A549 (cell line): ENCODE results near the gene INA. TPM values are rescaled to one million over a fixed set of nuclear protein-coding genes. Genes with fewer than 3 reads are reported as not detected.

Experiments
- ATAC-seq, 2 experiments: fragments of 200-7000 bp in 1 of 2; fragments of >200 bp in 1 of 2; cut with Nextera tagmentation in 1 of 2; cut with Tn5 transposase in 1 of 2; 3 replicates each; pipeline versions ENCODE4 v1.8.0 to v1.9.1; 2018 to 2020; ENCODE audit warnings: mild to moderate bottlenecking in 1 of 2, moderate library complexity in 1 of 2
- CTCF ChIA-PET: fragments of 300-600 bp; sonication (Branson Sonifier 250); formaldehyde crosslinking; extraction: SDS; loops from one replicate; lab custom pipeline; 2021; ENCODE audit warnings: antibody characterized with exemption, inconsistent platforms; lab: Yijun Ruan, JAX
- POLR2A ChIA-PET: fragments of 350-600 bp; formaldehyde crosslinking; extraction: SDS; loops from one replicate; lab custom pipeline; 2021; ENCODE audit warnings: antibody characterized with exemption, inconsistent platforms; lab: Yijun Ruan, JAX
- DNase-seq, 2 experiments: peaks; one replicate each; pipeline versions ENCODE4 v3.0.0 to v3.0.0-alpha.2; 2011 to 2016; ENCODE audit warnings: low read depth in 1 of 2, low spot score in 1 of 2
- FAIRE-seq: peaks from 2 replicates; lab custom pipeline; 2011; peaks lifted over from hg19 to GRCh38; lab: Jason Lieb, UNC
- H3K27ac ChIP-seq, 2 experiments: fragments of >200 bp; sonication (Bioruptor Twin); formaldehyde crosslinking; 3 replicates each; pipeline ENCODE4 v1.5.1; 2016 to 2017
- H3K4me1 ChIP-seq: fragments of >200 bp; sonication (Bioruptor Twin); formaldehyde crosslinking; 3 replicates; pipeline ENCODE4 v1.6.1; 2016
- H3K4me2 ChIP-seq: fragments of >200 bp; sonication (Bioruptor Twin); formaldehyde crosslinking; 3 replicates; pipeline ENCODE4 v1.6.1; 2016
- H3K4me3 ChIP-seq: fragments of >200 bp; sonication (Bioruptor Twin); formaldehyde crosslinking; 3 replicates; pipeline ENCODE4 v1.5.1; 2016
- H3K9me3 ChIP-seq: fragments of >200 bp; sonication (Bioruptor Twin); formaldehyde crosslinking; 3 replicates; pipeline ENCODE4 v1.6.1; 2016
- CBX2 ChIP-seq: fragments of 200-600 bp; sonication (generic); IDR thresholded peaks from 2 replicates; pipeline ENCODE4 v1.6.1; 2016; ENCODE audit warnings: low read depth, mild to moderate bottlenecking, borderline replicate concordance
- CTCF ChIP-seq: fragments of >200 bp; sonication (Bioruptor Twin); formaldehyde crosslinking; IDR thresholded peaks from 3 replicates; pipeline ENCODE4 v1.5.1; 2016
- E2F6 ChIP-seq: IDR thresholded peaks from 2 replicates; pipeline ENCODE4 v1.6.1; 2012; ENCODE audit warnings: low read depth, borderline replicate concordance
- EHF ChIP-seq: fragments of 250-450 bp; sonication (Bioruptor Pico); IDR thresholded peaks from 2 replicates; pipeline ENCODE4 v1.5.0; 2020; ENCODE audit warnings: mild to moderate bottlenecking
- EHMT2 ChIP-seq: fragments of 200-600 bp; sonication (generic); IDR thresholded peaks from 2 replicates; pipeline ENCODE4 v1.6.1; 2016; ENCODE audit warnings: antibody characterized with exemption, low read depth, mild to moderate bottlenecking, moderate library complexity
- ELK1 ChIP-seq: fragments of 150-350 bp; IDR thresholded peaks from 2 replicates; pipeline ENCODE4 v1.6.1; 2014; ENCODE audit warnings: low read depth, mild to moderate bottlenecking, low read length
- FOSL2 ChIP-seq, 2 experiments: fragments of 450-650 bp in 1 of 2; fragments of >200 bp in 1 of 2; sonication (Bioruptor Twin) in 1 of 2; formaldehyde crosslinking; IDR thresholded peaks; 2 replicates each; pipeline versions ENCODE4 v1.5.0 to v1.6.1; 2016 to 2020; ENCODE audit warnings: mild to moderate bottlenecking in 1 of 2, moderate library complexity in 1 of 2
- FOXS1 ChIP-seq: fragments of 250-450 bp; sonication (Bioruptor Pico); IDR thresholded peaks from 2 replicates; pipeline ENCODE4 v1.5.0; 2020; ENCODE audit warnings: mild to moderate bottlenecking, moderate library complexity
- HES2 ChIP-seq: fragments of >200 bp; sonication (Bioruptor Twin); formaldehyde crosslinking; IDR thresholded peaks from 2 replicates; pipeline ENCODE4 v1.6.1; 2016
- HEYL ChIP-seq: fragments of 250-450 bp; sonication (Bioruptor Pico); IDR thresholded peaks from 2 replicates; pipeline ENCODE4 v1.8.0; 2021; ENCODE audit warnings: mild to moderate bottlenecking, moderate library complexity
- HOXA7 ChIP-seq: fragments of 250-450 bp; sonication (Bioruptor Pico); IDR thresholded peaks from 2 replicates; pipeline ENCODE4 v1.5.0; 2020; ENCODE audit warnings: mild to moderate bottlenecking, moderate library complexity
- MAX ChIP-seq: IDR thresholded peaks from 2 replicates; pipeline ENCODE4 v1.6.1; 2012
- NPAS2 ChIP-seq: fragments of 250-450 bp; sonication (Bioruptor Pico); IDR thresholded peaks from 2 replicates; pipeline ENCODE4 v1.8.0; 2022; ENCODE audit warnings: mild to moderate bottlenecking, moderate library complexity, borderline replicate concordance
- RAD21 ChIP-seq, 2 experiments: fragments of >200 bp in 1 of 2; sonication (Bioruptor Twin) in 1 of 2; formaldehyde crosslinking in 1 of 2; IDR thresholded peaks in 1 of 2; conservative IDR thresholded peaks in 1 of 2; 2 replicates in 1 of 2; 3 replicates in 1 of 2; pipeline ENCODE4 v1.6.1; 2012 to 2018; ENCODE audit warnings: inconsistent platforms in 1 of 2
- RARB ChIP-seq: fragments of 250-450 bp; sonication (Bioruptor Pico); IDR thresholded peaks from 2 replicates; pipeline ENCODE4 v1.8.0; 2021; ENCODE audit warnings: mild to moderate bottlenecking, moderate library complexity
- RCOR1 ChIP-seq: fragments of 150-350 bp; IDR thresholded peaks from 2 replicates; pipeline ENCODE4 v1.6.1; 2014; ENCODE audit warnings: antibody characterized with exemption, low read length, low read depth
- SREBF2 ChIP-seq: fragments of 450-650 bp; IDR thresholded peaks from 2 replicates; pipeline ENCODE4 v1.6.1; 2014; ENCODE audit warnings: mild to moderate bottlenecking, moderate library complexity
- TFCP2L1 ChIP-seq: fragments of 250-450 bp; sonication (Bioruptor Pico); IDR thresholded peaks from 2 replicates; pipeline ENCODE4 v1.5.0; 2021; ENCODE audit warnings: mild to moderate bottlenecking
- TP53 ChIP-seq: fragments of 250-450 bp; sonication (Bioruptor Pico); IDR thresholded peaks from 2 replicates; pipeline ENCODE4 v1.5.0; 2021; ENCODE audit warnings: mild to moderate bottlenecking, moderate library complexity
- ZC3H11A ChIP-seq: fragments of 450-650 bp; IDR thresholded peaks from 2 replicates; pipeline ENCODE4 v1.6.1; 2014; ENCODE audit warnings: antibody characterized with exemption, mild to moderate bottlenecking
- ZSCAN20 ChIP-seq: fragments of 250-450 bp; sonication (Bioruptor Pico); IDR thresholded peaks from 2 replicates; pipeline ENCODE4 v1.8.0; 2022; ENCODE audit warnings: mild to moderate bottlenecking, moderate library complexity
- WGBS: methylation state at CpG from one replicate; pipeline ENCODE4 v1.1.6; 2017; ENCODE audit errors: missing lambda C conversion rate; 5-methylcytosine and 5-hydroxymethylcytosine counted together
- polyA plus RNA-seq, 4 experiments: library from polyadenylated mRNA; depleted of rRNA in 3 of 4; stranded (reverse); fragments of >200 nt; fragmentation: RNase III in 1 of 4; extraction: RNeasy Plus Mini Kit Qiagen cat#74134 plus additional on column Dnase treatment in 1 of 4; gene quantifications; 2 replicates in 3 of 4; 3 replicates in 1 of 4; pipeline ENCODE4 v1.2.3, GENCODE V29; 2011 to 2017

INA gene
- polyA plus RNA-seq, 2 of the 4 experiments (the other 2 are of a cell fraction): 20.9 to 30.2 TPM

- H3K4me1 ChIP-seq: peaks cover 7% of the 10 kb centered on the region
- no peak overlapping the region for H3K27ac ChIP-seq
- ChIA-PET CTCF (interaction anchor here (0.7 to 1.4 kb wide), 3 partner anchors 12 to 394 kb away, joined by 3 to 4 read pairs (median 4); no protein-coding TSS in a partner anchor), POLR2A (no interaction called here)
- H3K4me3 ChIP-seq: no peak overlapping the region
- no peaks in the 10 kb centered on the region for H3K9me3 ChIP-seq
- TF ChIP-seq NPAS2 (CRISPR knock-in tag) (no peak), CBX2 (no peak)
- no peak overlapping the region for H3K4me2 ChIP-seq
- no peak for FAIRE-seq
- 70% methylated on average over 4 of the region's 4 CpGs for WGBS
- DNase-seq: no peak
- no peak for ATAC-seq
Observed at GRCh38 chr10:103291588-103291987, 14.7 kb downstream of the INA start.

GRCh38 chr10:103295374-103296015 lies 18.6 kb downstream of the INA start:
- POLR2A ChIA-PET: interaction anchor here (0.6 to 0.7 kb wide), 3 partner anchors 41 to 152 kb away, joined by 3 to 6 read pairs (median 6); no protein-coding TSS in a partner anchor

GRCh38 chr10:103307594-103307993 lies 30.7 kb downstream of the INA start:
- TF ChIP-seq E2F6 (no peak), TFCP2L1 (CRISPR knock-in tag) (no peak), EHMT2 (no peak), TP53 (CRISPR knock-in tag) (no peak)

More at GRCh38 chr10:103295374-103296015, 18.6 kb downstream of the INA start:
- Histone ChIP-seq H3K4me3 (no peak overlapping the region), H3K27ac (no peak overlapping the region), H3K4me1 (peaks cover 7% of the 10 kb centered on the region), H3K9me3 (no peaks in the 10 kb centered on the region), H3K4me2 (no peak overlapping the region)
- FAIRE-seq (no peak), ATAC-seq (peak; percentile 52 to 62; a peak in 5 of 6 replicates)
- WGBS: 61% methylated on average over 2 of the region's 2 CpGs
- TF ChIP-seq ZSCAN20 (no peak), SREBF2 (no peak), EHF (CRISPR knock-in tag) (no peak), FOSL2 (IDR thresholded peaks at IDR 0.05) (no peak; the same call in 1 of the 2 replicates), FOSL2 (CRISPR knock-in tag; IDR thresholded peaks at IDR 0.05) (peak; percentile 56), FOXS1 (no peak)
- TF ChIP-seq, all 56 proteins: peak for 1
- CTCF ChIA-PET: interaction anchor here (0.9 to 1.6 kb wide), 2 partner anchors 19 to 403 kb away, joined by 3 to 5 read pairs; partner anchors contain the start of gene INA
- DNase-seq: peak in 1 of 2 experiments; percentile 15

GRCh38 chr10:103310197-103310596 lies 33.3 kb downstream of the INA start:
- 95% methylated on average over 1 of the region's 1 CpG for WGBS
- POLR2A ChIA-PET: no interaction called here
- no peaks in the 10 kb centered on the region for H3K9me3 ChIP-seq
- no peak overlapping the region for H3K4me2 ChIP-seq
- no peaks in the 10 kb centered on the region for H3K4me1 ChIP-seq
- FAIRE-seq: no peak
- H3K4me3 ChIP-seq: no peak overlapping the region
- no peak for ATAC-seq
- TF ChIP-seq HEYL (CRISPR knock-in tag) (no peak), CTCF (no peak), ZC3H11A (no peak), MAX (no peak), ELK1 (no peak), HOXA7 (CRISPR knock-in tag) (no peak), ZSCAN20 (no peak), RAD21 (conservative IDR thresholded peaks at IDR 0.05 in 1 of 2, IDR thresholded peaks at IDR 0.05 in 1 of 2) (no peak), RCOR1 (no peak), HES2 (no peak), RARB (CRISPR knock-in tag) (no peak)
- no peak for DNase-seq
- no peak overlapping the region for H3K27ac ChIP-seq
- CTCF ChIA-PET: no interaction called here

More at GRCh38 chr10:103307594-103307993, 30.7 kb downstream of the INA start:
- Histone ChIP-seq H3K4me2 (no peak overlapping the region), H3K4me3 (no peak overlapping the region), H3K9me3 (no peaks in the 10 kb centered on the region), H3K27ac (no peak overlapping the region), H3K4me1 (no peaks in the 10 kb centered on the region)
- no peak for ATAC-seq
- POLR2A ChIA-PET: no interaction called here
- DNase-seq: no peak
- FAIRE-seq: no peak
- CTCF ChIA-PET: interaction anchor here (1.9 kb wide), 1 partner anchor 26 kb away, joined by 9 read pairs; no protein-coding TSS in a partner anchor
- WGBS: 87% methylated on average over 5 of the region's 5 CpGs
